Measurements from ENCODE around the gene ZNF689. TPM values are rescaled to one million over a fixed set of nuclear protein-coding genes. Genes with fewer than 3 reads are reported as not detected.

ZNF689 gene
- total RNA-seq, 3 donors from 2014 or later (not counting 1 experiment from before 2014, with no cell fraction given): 8.8 to 9.3 (median 9.1) TPM

GRCh38 chr16:30581457-30581856, 28.7 kb downstream of the ZNF689 start:
- no peaks in the 10 kb centered on the region for H3K9me3 ChIP-seq (ENCODE audit: control insufficient read depth, insufficient read depth, low read length)
- H3K4me1 ChIP-seq (ENCODE audit: control insufficient read depth, insufficient read depth, low read length): peaks cover 14% of the 10 kb centered on the region
- Mint-ChIP-seq H3K27ac (no peak overlapping the region), H3K27me3 (ENCODE audit: low read depth in 2 of 2) (no peaks in the 10 kb centered on the region), H3K4me1 (peaks cover 9 to 14% of the 10 kb centered on the region in 2 donors), H3K9me3 (no peaks in the 10 kb centered on the region), H3K36me3 (no peaks in the 10 kb centered on the region), H3K4me3 (no peak overlapping the region)
- ATAC-seq: no peak
- WGBS (ENCODE audit: insufficient coverage): 97% methylated on average over 5 of the region's 7 CpGs
- intact Hi-C loops (cut with micrococcal nuclease): no loop called here
- H3K27ac ChIP-seq (ENCODE audit: low read length): no peak overlapping the region
- no peak overlapping the region for H3K4me3 ChIP-seq (ENCODE audit: low read length)
- TF ChIP-seq CTCF (IDR thresholded peaks at IDR 0.05): no peak
- H3K27me3 ChIP-seq (ENCODE audit: control insufficient read depth, insufficient read depth, low read length): no peaks in the 10 kb centered on the region
- no peak for DNase-seq
- peaks cover 12% of the 10 kb centered on the region for H3K36me3 ChIP-seq (ENCODE audit: control insufficient read depth, insufficient read depth, low read length)

GRCh38 chr16:30574678-30575077, 35.5 kb downstream of the ZNF689 start:
- Histone ChIP-seq H3K36me3 (ENCODE audit: control insufficient read depth, insufficient read depth, low read length) (no peaks in the 10 kb centered on the region), H3K27me3 (ENCODE audit: control insufficient read depth, insufficient read depth, low read length) (no peaks in the 10 kb centered on the region), H3K4me1 (ENCODE audit: control insufficient read depth, insufficient read depth, low read length) (peaks cover 18% of the 10 kb centered on the region), H3K27ac (ENCODE audit: low read length) (no peak overlapping the region), H3K4me3 (ENCODE audit: low read length) (no peak overlapping the region), H3K9me3 (ENCODE audit: control insufficient read depth, insufficient read depth, low read length) (no peaks in the 10 kb centered on the region)
- no peak for TF ChIP-seq CTCF (IDR thresholded peaks at IDR 0.05)
- Mint-ChIP-seq H3K4me1 (peaks cover 7 to 18% of the 10 kb centered on the region in 2 donors), H3K4me3 (no peak overlapping the region), H3K27me3 (ENCODE audit: low read depth in 2 of 2) (no peaks in the 10 kb centered on the region), H3K27ac (no peak overlapping the region), H3K9me3 (no peaks in the 10 kb centered on the region), H3K36me3 (no peaks in the 10 kb centered on the region)
- WGBS (ENCODE audit: insufficient coverage): 93% methylated on average over 1 of the region's 1 CpG
- DNase-seq (no peak), ATAC-seq (no peak)
- intact Hi-C loops (cut with micrococcal nuclease): loop anchor here (5.0 kb wide), 1 partner anchor 83 kb away; the partner anchor contains the start of gene FBRS

GRCh38 chr16:30571445-30572322, 38.5 kb downstream of the ZNF689 start, which contains the start of gene ZNF688:
ZNF688 (minus strand) TSS chr16:30571714; CDS start chr16:30571629, 85 bp downstream.
- under 1% methylated on average over 66 of the region's 67 CpGs for WGBS (ENCODE audit: insufficient coverage)
- no peaks in the 10 kb centered on the region for H3K36me3 Mint-ChIP-seq
- peaks cover 42% of the 10 kb centered on the region for H3K4me1 ChIP-seq (ENCODE audit: control insufficient read depth, insufficient read depth, low read length)

More at GRCh38 chr16:30571445-30572322, 38.5 kb downstream of the ZNF689 start, which contains the start of gene ZNF688:
- H3K4me1 Mint-ChIP-seq: peaks cover 20 to 31% of the 10 kb centered on the region in 2 donors
- ATAC-seq (peak; percentile 82 to 93 (median 86)), DNase-seq (peak; percentile 91 to 97)
- intact Hi-C loops (cut with micrococcal nuclease): loop anchor here (1.0 to 5.0 kb wide), 4 partner anchors 13 to 86 kb away; partner anchors contain the start of genes FBRS, ZNF764 and ZNF785
- peak within 1 kb of the TSS; percentile 93 for H3K4me3 Mint-ChIP-seq
- no peaks in the 10 kb centered on the region for H3K27me3 Mint-ChIP-seq (ENCODE audit: low read depth in 2 of 2)
- no peak for TF ChIP-seq CTCF (IDR thresholded peaks at IDR 0.05)
- Histone ChIP-seq H3K9me3 (ENCODE audit: control insufficient read depth, insufficient read depth, low read length) (no peaks in the 10 kb centered on the region), H3K4me3 (ENCODE audit: low read length) (peak within 1 kb of the TSS; percentile 74), H3K36me3 (ENCODE audit: control insufficient read depth, insufficient read depth, low read length) (no peaks in the 10 kb centered on the region), H3K27me3 (ENCODE audit: control insufficient read depth, insufficient read depth, low read length) (no peaks in the 10 kb centered on the region), H3K27ac (ENCODE audit: low read length) (peak within 1 kb of the TSS; percentile 97)
- H3K9me3 Mint-ChIP-seq: no peaks in the 10 kb centered on the region
- peak within 1 kb of the TSS; percentile 92 to 95 for H3K27ac Mint-ChIP-seq

All from natural killer cell (primary cell).